Ascending aorta (tissue), 2 donors: ENCODE results near the gene SOX12. TPM values are rescaled to one million over a fixed set of nuclear protein-coding genes. Genes with fewer than 3 reads are reported as not detected.
A peak's percentile ranks its signal among the peaks of the same experiment; 100 is the strongest.

Experiments
- DNase-seq, 2 donors: peaks; one replicate each; pipeline ENCODE4 v3.0.0-alpha.2; 2019; ENCODE audit warnings: low spot score in 2 of 2
- H3K27ac ChIP-seq, 2 donors: fragments of 200-600 bp; sonication (generic); one replicate each; pipeline ENCODE4 v1.5.1; 2016 to 2017; ENCODE audit warnings: mild to moderate bottlenecking in 1 of 2
- H3K27me3 ChIP-seq: fragments of 200-600 bp; sonication (generic); one replicate; pipeline ENCODE4 v1.5.1; 2017
- H3K36me3 ChIP-seq, 2 donors: fragments of 200-600 bp; sonication (generic); one replicate each; pipeline ENCODE4 v1.5.1; 2016
- H3K4me1 ChIP-seq, 2 donors: fragments of 200-600 bp; sonication (generic); one replicate each; pipeline ENCODE4 v1.5.1; 2016 to 2017; ENCODE audit warnings: mild to moderate bottlenecking in 1 of 2
- H3K4me3 ChIP-seq, 2 donors: fragments of 200-600 bp; sonication (generic); one replicate each; pipeline ENCODE4 v1.5.1; 2016 to 2017; ENCODE audit warnings: mild to moderate bottlenecking in 1 of 2
- H3K9me3 ChIP-seq, 2 donors: fragments of 200-600 bp; sonication (generic); one replicate each; pipeline ENCODE4 v1.5.1; 2016
- intact Hi-C: fragments of 100-400 bp; cut with DNase I; formaldehyde crosslinking; loops from one replicate; pipeline ENCODE4 v1.15.1; 2023
- total RNA-seq: library from RNA; depleted of rRNA; stranded (reverse); fragments of >200 nt; gene quantifications from one replicate; pipeline ENCODE4 v1.1.0, GENCODE V29; 2016
- TF ChIP-seq, protein P1 (sequence below), 3 experiments: fragments of 200-600 bp in 2 of 3; fragments of 450-650 bp in 1 of 3; sonication (generic) in 2 of 3; IDR thresholded peaks; one replicate each; pipeline ENCODE4 v1.5.1; 2016 to 2019; ENCODE audit warnings: antibody characterized with exemption in 3 of 3, mild to moderate bottlenecking in 1 of 3, moderate library complexity in 1 of 3

SOX12 gene
- total RNA-seq, 1 donor from 2014 or later: 6.2 TPM

DNA sequence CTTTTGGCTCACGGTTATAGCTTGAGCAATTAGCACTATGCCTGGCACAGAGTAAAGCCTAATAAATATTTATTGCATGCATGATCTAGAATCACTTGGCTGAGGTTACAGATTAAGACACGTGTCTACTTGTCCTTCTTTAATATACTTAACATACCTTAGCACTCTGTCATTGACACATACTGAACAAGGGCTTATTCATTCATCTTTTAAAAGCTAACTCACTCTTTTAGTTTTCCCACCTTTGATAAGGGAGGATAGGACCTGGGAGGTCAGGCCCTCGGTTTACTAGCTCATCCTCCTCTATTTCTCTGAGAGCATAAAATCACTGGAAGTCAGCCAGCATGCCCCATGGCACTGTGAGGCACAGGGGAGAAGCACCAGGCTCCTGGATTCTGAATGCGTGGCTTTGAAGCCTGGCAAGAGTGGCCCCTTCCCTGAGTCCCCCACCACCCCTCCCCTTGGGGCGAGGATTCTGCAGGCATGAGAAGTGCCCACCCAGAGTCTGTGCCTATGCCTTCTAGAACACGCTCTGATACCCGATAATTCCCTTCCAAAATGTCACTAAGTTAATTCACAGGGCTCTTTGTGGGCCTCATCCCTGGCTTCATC is 16.8 kb upstream of the SOX12 start:
- TF ChIP-seq, protein P1, sequence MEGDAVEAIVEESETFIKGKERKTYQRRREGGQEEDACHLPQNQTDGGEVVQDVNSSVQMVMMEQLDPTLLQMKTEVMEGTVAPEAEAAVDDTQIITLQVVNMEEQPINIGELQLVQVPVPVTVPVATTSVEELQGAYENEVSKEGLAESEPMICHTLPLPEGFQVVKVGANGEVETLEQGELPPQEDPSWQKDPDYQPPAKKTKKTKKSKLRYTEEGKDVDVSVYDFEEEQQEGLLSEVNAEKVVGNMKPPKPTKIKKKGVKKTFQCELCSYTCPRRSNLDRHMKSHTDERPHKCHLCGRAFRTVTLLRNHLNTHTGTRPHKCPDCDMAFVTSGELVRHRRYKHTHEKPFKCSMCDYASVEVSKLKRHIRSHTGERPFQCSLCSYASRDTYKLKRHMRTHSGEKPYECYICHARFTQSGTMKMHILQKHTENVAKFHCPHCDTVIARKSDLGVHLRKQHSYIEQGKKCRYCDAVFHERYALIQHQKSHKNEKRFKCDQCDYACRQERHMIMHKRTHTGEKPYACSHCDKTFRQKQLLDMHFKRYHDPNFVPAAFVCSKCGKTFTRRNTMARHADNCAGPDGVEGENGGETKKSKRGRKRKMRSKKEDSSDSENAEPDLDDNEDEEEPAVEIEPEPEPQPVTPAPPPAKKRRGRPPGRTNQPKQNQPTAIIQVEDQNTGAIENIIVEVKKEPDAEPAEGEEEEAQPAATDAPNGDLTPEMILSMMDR (IDR thresholded peaks at IDR 0.05): no peak
- no peaks in the 10 kb centered on the region for H3K9me3 ChIP-seq
- H3K4me1 ChIP-seq: no peaks in the 10 kb centered on the region
- DNase-seq: no peak
- intact Hi-C loops: no loop called here
- H3K27me3 ChIP-seq: no peaks in the 10 kb centered on the region
- no peak overlapping the region for H3K4me3 ChIP-seq
- peak overlapping the region; percentile 89 to 95 for H3K27ac ChIP-seq
- H3K36me3 ChIP-seq: no peaks in the 10 kb centered on the region

DNA sequence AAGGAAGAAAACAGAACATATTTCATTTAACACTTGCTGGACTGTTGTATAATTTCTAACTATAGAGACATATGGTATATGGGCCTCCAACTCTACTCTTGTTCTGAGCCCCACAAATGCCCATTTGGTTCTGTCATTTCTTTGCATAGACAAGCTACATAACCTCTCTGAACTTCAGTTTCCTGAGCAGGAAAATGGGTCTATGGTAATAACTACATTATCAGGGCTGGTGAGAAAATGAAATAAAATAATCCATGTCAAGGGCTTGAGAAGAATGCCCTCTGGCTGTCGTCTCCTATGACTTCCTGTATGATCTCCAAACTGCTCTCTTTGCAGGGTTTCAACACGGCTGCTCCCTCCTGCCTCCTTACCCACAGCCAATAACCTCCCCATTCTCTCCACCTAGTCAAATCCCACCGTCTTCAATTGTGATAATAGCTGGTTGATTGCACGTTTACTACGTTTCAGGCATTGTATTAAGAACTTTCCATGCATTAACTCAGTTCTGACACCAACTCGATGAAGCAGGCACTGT is 16.0 kb upstream of the SOX12 start:
- no peaks in the 10 kb centered on the region for H3K36me3 ChIP-seq
- TF ChIP-seq, protein P1 (IDR thresholded peaks at IDR 0.05): no peak
- no peaks in the 10 kb centered on the region for H3K9me3 ChIP-seq
- peak overlapping the region; percentile 50 to 66 for H3K4me3 ChIP-seq
- H3K4me1 ChIP-seq: no peaks in the 10 kb centered on the region
- DNase-seq: no peak
- intact Hi-C loops: no loop called here
- peak overlapping the region; percentile 89 to 95 for H3K27ac ChIP-seq
- H3K27me3 ChIP-seq: no peaks in the 10 kb centered on the region

DNA sequence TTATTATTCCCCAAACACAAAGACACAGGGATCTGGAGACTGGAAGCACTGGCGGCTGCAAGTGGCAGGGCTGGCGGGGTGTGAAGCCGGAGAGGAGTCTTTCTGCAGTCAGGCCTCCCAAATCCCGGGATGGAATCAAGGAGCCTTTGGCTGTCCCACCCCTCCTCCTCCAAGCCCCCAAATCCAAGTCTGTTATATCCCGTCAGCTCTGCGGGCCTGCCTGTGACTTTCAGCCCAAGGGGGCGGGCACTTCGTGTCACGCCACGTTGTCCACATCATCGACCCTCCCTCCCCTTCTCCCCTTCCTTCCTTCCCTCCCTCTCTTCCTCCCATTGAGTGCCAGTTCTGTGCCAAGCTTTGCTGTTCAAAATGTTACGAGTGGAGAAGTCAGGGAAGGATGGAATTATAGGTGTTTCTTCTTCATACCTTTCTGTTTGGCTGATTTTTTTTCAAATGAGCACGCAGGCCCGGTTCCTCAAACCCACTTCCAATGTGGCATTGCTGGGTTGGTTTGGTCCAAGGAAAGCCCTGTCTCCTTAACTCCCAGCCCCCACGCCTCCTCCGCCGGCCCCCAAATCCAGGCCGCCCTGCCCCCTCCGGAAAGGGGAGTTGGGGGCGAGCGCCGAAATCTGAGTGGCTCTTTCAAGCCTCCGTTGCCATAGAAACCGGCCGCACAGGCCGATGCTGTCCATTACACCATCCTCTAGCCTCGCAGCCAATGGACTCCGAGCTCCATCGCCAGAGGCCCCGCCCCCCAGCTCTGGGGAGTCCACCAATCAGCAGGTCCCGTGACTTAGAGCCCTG is 15.3 kb upstream of the SOX12 start:
- intact Hi-C loops: loop anchor here (1.0 to 5.0 kb wide), 4 partner anchors 13 to 232 kb away; partner anchors contain the start of genes C20orf96, CSNK2A1 and ZCCHC3
- DNase-seq: peak; percentile 97 to 99
- Histone ChIP-seq H3K4me1 (no peaks in the 10 kb centered on the region), H3K36me3 (no peaks in the 10 kb centered on the region), H3K4me3 (peak overlapping the region; percentile 50 to 66), H3K27ac (peak overlapping the region; percentile 89 to 95), H3K27me3 (no peaks in the 10 kb centered on the region), H3K9me3 (no peaks in the 10 kb centered on the region)
- TF ChIP-seq, protein P1 (IDR thresholded peaks at IDR 0.05): no peak

DNA sequence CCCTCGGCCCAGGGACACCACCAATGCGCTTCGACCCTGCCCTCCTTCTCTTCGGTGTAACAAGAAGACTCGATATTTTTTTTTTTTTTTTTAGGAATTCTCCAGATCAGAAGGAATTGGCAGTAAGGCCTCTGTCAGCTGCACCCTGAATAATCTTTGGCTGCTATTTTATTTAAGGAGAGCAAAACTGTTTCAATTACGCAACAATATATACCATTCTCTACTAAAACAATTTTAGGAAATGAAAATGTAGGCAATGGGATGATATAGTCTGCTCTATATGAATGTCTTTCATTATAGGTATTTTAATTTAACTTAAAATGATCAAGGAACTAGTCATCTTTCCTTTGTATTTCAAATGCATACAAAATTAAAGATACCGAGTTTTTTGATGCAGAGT is 14.7 kb upstream of the SOX12 start:
- DNase-seq: no peak
- no peaks in the 10 kb centered on the region for H3K4me1 ChIP-seq
- TF ChIP-seq, protein P1 (IDR thresholded peaks at IDR 0.05): no peak
- no peaks in the 10 kb centered on the region for H3K27me3 ChIP-seq
- peak overlapping the region in 1 of 2 donors; percentile 66 for H3K4me3 ChIP-seq
- intact Hi-C loops: loop anchor here (1.0 to 5.0 kb wide), 4 partner anchors 13 to 232 kb away; partner anchors contain the start of genes C20orf96, CSNK2A1 and ZCCHC3
- H3K9me3 ChIP-seq: no peaks in the 10 kb centered on the region
- no peaks in the 10 kb centered on the region for H3K36me3 ChIP-seq
- H3K27ac ChIP-seq: peak overlapping the region; percentile 17 to 89

DNA sequence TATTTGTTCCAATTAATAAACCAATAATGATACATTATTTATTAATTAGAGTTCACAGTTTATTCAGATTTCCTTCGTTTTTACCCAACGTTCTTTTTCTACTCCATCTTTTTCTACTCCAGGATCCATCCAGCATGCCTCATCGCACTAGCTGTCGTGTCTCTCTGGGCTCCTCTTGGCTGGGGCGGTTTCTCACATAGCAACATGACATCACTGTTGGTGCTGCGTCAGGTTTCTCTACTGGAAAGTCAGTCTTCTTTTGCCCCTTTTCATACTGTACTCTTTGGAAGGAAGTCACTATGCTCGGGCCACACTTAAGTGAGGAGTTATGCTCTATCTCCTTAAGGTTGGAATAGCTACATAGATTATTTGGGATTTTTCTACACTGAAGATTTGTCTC is 13.7 kb upstream of the SOX12 start:
- no peak overlapping the region for H3K4me3 ChIP-seq
- intact Hi-C loops: loop anchor here (5.0 kb wide), 1 partner anchor 231 kb away; the partner anchor contains the start of gene CSNK2A1
- no peaks in the 10 kb centered on the region for H3K36me3 ChIP-seq
- TF ChIP-seq, protein P1 (IDR thresholded peaks at IDR 0.05): no peak
- no peaks in the 10 kb centered on the region for H3K27me3 ChIP-seq
- DNase-seq: no peak
- H3K9me3 ChIP-seq: no peaks in the 10 kb centered on the region
- no peaks in the 10 kb centered on the region for H3K4me1 ChIP-seq
- no peak overlapping the region for H3K27ac ChIP-seq
